Astrocyte (in vitro differentiated cells and primary cell): ENCODE measurements around the gene LRBA. TPM values are rescaled to one million over a fixed set of nuclear protein-coding genes. Genes with fewer than 3 reads are reported as not detected.

Experiments used
- DNase-seq: peaks from one replicate; pipeline ENCODE4 v3.0.0-alpha.2; 2010; ENCODE audit warnings: low read depth
- FAIRE-seq: peaks from 2 replicates; lab custom pipeline; 2011; peaks lifted over from hg19 to GRCh38; lab: Jason Lieb, UNC
- H2AFZ ChIP-seq: 2 replicates; pipeline ENCODE4 v1.6.0; 2012; ENCODE audit warnings: low read depth, low read length, inconsistent platforms
- H3K27ac ChIP-seq: 2 replicates; pipeline ENCODE4 v1.5.1; 2011; ENCODE audit warnings: low read depth, low read length, inconsistent platforms
- H3K27me3 ChIP-seq: 2 replicates; pipeline ENCODE4 v1.6.0; 2011; ENCODE audit warnings: low read length, inconsistent platforms; ENCODE audit not compliant: insufficient read depth
- H3K36me3 ChIP-seq: 2 replicates; pipeline ENCODE4 v1.5.1; 2011; ENCODE audit warnings: low read length, inconsistent platforms; ENCODE audit not compliant: insufficient read depth
- H3K4me1 ChIP-seq: 2 replicates; pipeline ENCODE4 v1.5.1; 2011; ENCODE audit warnings: low read length, inconsistent platforms; ENCODE audit not compliant: insufficient read depth
- H3K4me2 ChIP-seq: 2 replicates; pipeline ENCODE4 v1.6.0; 2012; ENCODE audit warnings: low read length, inconsistent platforms
- H3K4me3 ChIP-seq: 2 replicates; pipeline ENCODE4 v1.5.1; 2011; ENCODE audit warnings: low read depth, mild to moderate bottlenecking, low read length, inconsistent platforms; ENCODE audit not compliant: insufficient read depth
- H3K79me2 ChIP-seq: 2 replicates; pipeline ENCODE4 v1.6.0; 2012; ENCODE audit warnings: mild to moderate bottlenecking, low read length, inconsistent platforms; ENCODE audit not compliant: insufficient read depth
- H3K9ac ChIP-seq: 2 replicates; pipeline ENCODE4 v1.6.0; 2012; ENCODE audit warnings: mild to moderate bottlenecking, low read length, inconsistent platforms
- H3K9me3 ChIP-seq: 2 replicates; pipeline ENCODE4 v1.5.1; 2012; ENCODE audit warnings: low read depth, mild to moderate bottlenecking, low read length, inconsistent platforms; ENCODE audit not compliant: insufficient read depth
- H4K20me1 ChIP-seq: 2 replicates; pipeline ENCODE4 v1.6.0; 2012; ENCODE audit warnings: low read length, inconsistent platforms; ENCODE audit not compliant: insufficient read depth
- H3K27ac Mint-ChIP-seq: one replicate; pipeline ENCODE4 v1.8.0; 2021; ENCODE audit warnings: mild to moderate bottlenecking, mixed read lengths; ENCODE audit not compliant: unreplicated experiment
- H3K27me3 Mint-ChIP-seq: one replicate; pipeline ENCODE4 v1.8.0; 2021; ENCODE audit warnings: low read depth, mixed read lengths; ENCODE audit not compliant: unreplicated experiment
- H3K36me3 Mint-ChIP-seq: one replicate; pipeline ENCODE4 v1.8.0; 2021; ENCODE audit warnings: low read depth, mixed read lengths; ENCODE audit not compliant: unreplicated experiment
- H3K4me1 Mint-ChIP-seq: one replicate; pipeline ENCODE4 v1.8.0; 2021; ENCODE audit warnings: low read depth, mixed read lengths; ENCODE audit not compliant: unreplicated experiment
- H3K4me3 Mint-ChIP-seq: one replicate; pipeline ENCODE4 v1.8.0; 2021; ENCODE audit warnings: mild to moderate bottlenecking, moderate library complexity, mixed read lengths; ENCODE audit not compliant: unreplicated experiment
- H3K9me3 Mint-ChIP-seq: one replicate; pipeline ENCODE4 v1.8.0; 2021; ENCODE audit warnings: mild to moderate bottlenecking, mixed read lengths; ENCODE audit not compliant: unreplicated experiment
- CTCF ChIP-seq: IDR thresholded peaks from 2 replicates; pipeline ENCODE4 v1.5.1; 2011; ENCODE audit warnings: low read depth, mild to moderate bottlenecking, inconsistent platforms, low read length, moderate library complexity; ENCODE audit not compliant: insufficient read depth
- EZH2 ChIP-seq: IDR thresholded peaks from 2 replicates; pipeline ENCODE4 v1.6.1; 2012; ENCODE audit warnings: mild to moderate bottlenecking, low read length, inconsistent platforms; ENCODE audit not compliant: insufficient read depth
- total RNA-seq: library from RNA; stranded (reverse); gene quantifications from 2 replicates; pipeline ENCODE4 v1.2.1, GENCODE V29; 2021

Gene LRBA
- total RNA-seq, 1 donor from 2014 or later: 25.3 TPM

- Histone ChIP-seq H2AFZ (no peak overlapping the region), H3K4me2 (no peak overlapping the region), H3K27ac (no peak overlapping the region), H3K9me3 (no peaks in the 10 kb centered on the region), H3K27me3 (no peaks in the 10 kb centered on the region), H3K4me3 (no peak overlapping the region), H3K4me1 (no peaks in the 10 kb centered on the region), H4K20me1 (no peaks in the 10 kb centered on the region), H3K79me2 (no peaks in the 10 kb centered on the region), H3K36me3 (no peaks in the 10 kb centered on the region), H3K9ac (no peak overlapping the region)
- no peak overlapping the region for H3K4me3 Mint-ChIP-seq
- TF ChIP-seq EZH2 (no peak), CTCF (no peak)
- FAIRE-seq (no peak), DNase-seq (no peak)
- H3K27ac Mint-ChIP-seq: no peak overlapping the region
- peaks cover 2% of the 10 kb centered on the region for H3K9me3 Mint-ChIP-seq
- H3K4me1 Mint-ChIP-seq: no peaks in the 10 kb centered on the region
- H3K27me3 Mint-ChIP-seq: no peaks in the 10 kb centered on the region
- H3K36me3 Mint-ChIP-seq: no peaks in the 10 kb centered on the region
Measured at GRCh38 chr4:150475763-150476162, 539.3 kb downstream of the LRBA start.

GRCh38 chr4:150464523-150464922, 550.6 kb downstream of the LRBA start:
- no peaks in the 10 kb centered on the region for H3K36me3 ChIP-seq
- H3K9ac ChIP-seq: no peak overlapping the region
- H3K4me1 ChIP-seq: no peaks in the 10 kb centered on the region
- FAIRE-seq: no peak
- no peaks in the 10 kb centered on the region for H3K79me2 ChIP-seq
- H3K4me2 ChIP-seq: no peak overlapping the region
- Mint-ChIP-seq H3K9me3 (no peaks in the 10 kb centered on the region), H3K4me3 (no peak overlapping the region), H3K27ac (no peak overlapping the region), H3K27me3 (no peaks in the 10 kb centered on the region), H3K4me1 (no peaks in the 10 kb centered on the region), H3K36me3 (no peaks in the 10 kb centered on the region)
- H3K9me3 ChIP-seq: no peaks in the 10 kb centered on the region
- TF ChIP-seq CTCF (no peak), EZH2 (no peak)
- no peak overlapping the region for H3K4me3 ChIP-seq
- DNase-seq: no peak
- no peak overlapping the region for H3K27ac ChIP-seq
- no peaks in the 10 kb centered on the region for H4K20me1 ChIP-seq
- H2AFZ ChIP-seq: no peak overlapping the region
- no peaks in the 10 kb centered on the region for H3K27me3 ChIP-seq

GRCh38 chr4:150462743-150463142, 552.3 kb downstream of the LRBA start:
- no peaks in the 10 kb centered on the region for H3K9me3 Mint-ChIP-seq
- no peak overlapping the region for H3K27ac Mint-ChIP-seq
- H4K20me1 ChIP-seq: no peaks in the 10 kb centered on the region
- H3K4me3 Mint-ChIP-seq: no peak overlapping the region
- H3K79me2 ChIP-seq: no peaks in the 10 kb centered on the region
- FAIRE-seq: no peak
- H3K27me3 Mint-ChIP-seq: no peaks in the 10 kb centered on the region
- DNase-seq: no peak
- H3K27me3 ChIP-seq: no peaks in the 10 kb centered on the region
- no peak overlapping the region for H3K4me3 ChIP-seq
- H3K36me3 ChIP-seq: no peaks in the 10 kb centered on the region
- H3K27ac ChIP-seq: no peak overlapping the region
- peaks cover 3% of the 10 kb centered on the region for H3K36me3 Mint-ChIP-seq
- no peak for TF ChIP-seq CTCF
- no peak for TF ChIP-seq EZH2
- no peak overlapping the region for H3K9ac ChIP-seq
- no peaks in the 10 kb centered on the region for H3K4me1 Mint-ChIP-seq
- no peaks in the 10 kb centered on the region for H3K4me1 ChIP-seq
- no peak overlapping the region for H2AFZ ChIP-seq
- H3K9me3 ChIP-seq: no peaks in the 10 kb centered on the region
- no peak overlapping the region for H3K4me2 ChIP-seq
